Measurements from ENCODE around the gene EDAR.

GRCh38 chr2:108983061-108983460 lies 6.0 kb downstream of the EDAR start:
- TF ChIP-seq FOSB (CRISPR knock-in tag; IDR thresholded peaks at IDR 0.05), result no peak
- TF ChIP-seq CTCF (IDR thresholded peaks at IDR 0.05), result no peak
- TF ChIP-seq RAD21 (conservative IDR thresholded peaks at IDR 0.05 in 1 of 2, IDR thresholded peaks at IDR 0.05 in 1 of 2), result no peak
- TF ChIP-seq HOXA7 (CRISPR knock-in tag; IDR thresholded peaks at IDR 0.05), result no peak
- no peak for TF ChIP-seq MYC (IDR thresholded peaks at IDR 0.05; ENCODE audit: borderline replicate concordance, low read length)
- TF ChIP-seq HEYL (CRISPR knock-in tag; IDR thresholded peaks at IDR 0.05), result no peak
- TF ChIP-seq ZSCAN20 (CRISPR knock-in tag; IDR thresholded peaks at IDR 0.05), result no peak
- TF ChIP-seq POLR2A (IDR thresholded peaks at IDR 0.05; ENCODE audit: low read length), result no peak
- TF ChIP-seq RFX5 (IDR thresholded peaks at IDR 0.05), result no peak
- TF ChIP-seq BHLHE40 (IDR thresholded peaks at IDR 0.05; ENCODE audit: low read depth, low read length), result no peak
- TF ChIP-seq EP300 (IDR thresholded peaks at IDR 0.05), result no peak
- TF ChIP-seq USF2 (IDR thresholded peaks at IDR 0.05), result no peak
